HEK293T (cell line): ENCODE results near the gene GRIN2C.

ENCODE experiments used
- BHLHE40 ChIP-seq: fragments of 450-650 bp; IDR thresholded peaks from 2 replicates; pipeline ENCODE4 v1.6.1; 2016; ENCODE audit warnings: mild to moderate bottlenecking, moderate library complexity, borderline replicate concordance
- TARDBP ChIP-seq: fragments of 450-650 bp; IDR thresholded peaks from 2 replicates; pipeline ENCODE4 v1.6.1; 2016
- TF ChIP-seq, protein P1 (sequence below): fragments of 450-650 bp; IDR thresholded peaks from 2 replicates; pipeline ENCODE4 v1.6.1; 2016

DNA sequence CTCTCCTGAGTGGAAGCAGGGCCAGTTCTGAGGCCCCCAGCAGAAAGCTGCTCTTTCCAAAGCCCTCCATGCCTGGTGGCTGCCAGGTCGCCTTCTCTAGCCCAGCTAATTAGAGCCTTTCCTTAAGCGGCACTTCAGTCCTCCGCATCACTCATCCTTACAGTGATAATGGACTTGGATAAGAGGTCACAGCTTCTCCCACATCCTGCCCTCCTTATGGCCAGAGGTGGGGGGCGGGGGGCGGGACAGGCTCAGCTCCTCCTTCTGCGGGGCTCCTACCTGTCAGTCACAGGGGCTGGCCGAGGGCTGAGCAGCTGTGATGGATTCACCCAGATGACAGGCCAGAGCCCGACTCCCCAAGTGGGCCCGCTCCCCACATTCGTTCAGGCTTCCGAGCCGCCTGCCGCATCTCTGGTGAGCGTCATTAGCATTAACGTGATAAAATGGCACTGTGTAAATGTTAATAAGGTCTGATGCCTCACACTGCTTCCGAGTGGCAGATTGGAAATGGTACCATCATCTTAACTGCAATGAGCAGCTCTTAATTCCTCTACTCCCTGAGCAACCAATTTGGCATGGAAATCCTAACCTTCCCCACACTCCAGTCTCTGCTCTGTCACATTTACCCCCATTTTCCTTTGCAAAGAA, 41.3 kb downstream of the GRIN2C start:
- TF ChIP-seq TARDBP (no peak), BHLHE40 (no peak)
- TF ChIP-seq, protein P1, sequence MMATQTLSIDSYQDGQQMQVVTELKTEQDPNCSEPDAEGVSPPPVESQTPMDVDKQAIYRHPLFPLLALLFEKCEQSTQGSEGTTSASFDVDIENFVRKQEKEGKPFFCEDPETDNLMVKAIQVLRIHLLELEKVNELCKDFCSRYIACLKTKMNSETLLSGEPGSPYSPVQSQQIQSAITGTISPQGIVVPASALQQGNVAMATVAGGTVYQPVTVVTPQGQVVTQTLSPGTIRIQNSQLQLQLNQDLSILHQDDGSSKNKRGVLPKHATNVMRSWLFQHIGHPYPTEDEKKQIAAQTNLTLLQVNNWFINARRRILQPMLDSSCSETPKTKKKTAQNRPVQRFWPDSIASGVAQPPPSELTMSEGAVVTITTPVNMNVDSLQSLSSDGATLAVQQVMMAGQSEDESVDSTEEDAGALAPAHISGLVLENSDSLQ, result no peak
